HL-60 (cell line): ENCODE measurements around the gene KCNJ6.

ENCODE experiments used
- CTCF ChIP-seq: IDR thresholded peaks from one replicate; pipeline ENCODE4 v1.5.1; 2011; ENCODE audit warnings: low read length, control low read depth, inconsistent platforms; ENCODE audit not compliant: insufficient read depth
- GABPA ChIP-seq: IDR thresholded peaks from 2 replicates; pipeline ENCODE4 v1.6.1; 2012; ENCODE audit warnings: low read depth
- POLR2AphosphoS5 ChIP-seq: IDR thresholded peaks from 2 replicates; pipeline ENCODE4 v1.6.1; 2012; ENCODE audit warnings: low read depth
- REST ChIP-seq: IDR thresholded peaks from 2 replicates; pipeline ENCODE4 v1.6.1; 2012; ENCODE audit warnings: low read depth; ENCODE audit not compliant: insufficient replicate concordance
- SPI1 ChIP-seq: IDR thresholded peaks from 2 replicates; pipeline ENCODE4 v1.6.1; 2012; ENCODE audit warnings: low read depth, mild to moderate bottlenecking, borderline replicate concordance

GRCh38 chr21:37939251-37939650, 23.0 kb upstream of the KCNJ6 start:
- TF ChIP-seq REST (no peak), CTCF (no peak), POLR2AphosphoS5 (no peak), GABPA (no peak), SPI1 (no peak)
